Posterior cingulate gyrus (tissue), 11 donors: ENCODE data around the gene CYP4F12.
"Not testable (repeated sequence)": the region's sequence is repeated elsewhere in the genome, so short reads cannot be mapped to it uniquely, and the experiment has no call there.

Source experiments
- DNase-seq, 10 donors: peaks; one replicate each; pipeline versions ENCODE4 v3.0.0 to v3.0.0-alpha.2; 2020 to 2021; ENCODE audit warnings: mixed read lengths in 3 of 10
- intact Hi-C: fragments of 100-400 bp; cut with DNase I; formaldehyde crosslinking; loops from one replicate; pipeline ENCODE4 v1.15.1; 2023

The CYP4F12 gene

DNA sequence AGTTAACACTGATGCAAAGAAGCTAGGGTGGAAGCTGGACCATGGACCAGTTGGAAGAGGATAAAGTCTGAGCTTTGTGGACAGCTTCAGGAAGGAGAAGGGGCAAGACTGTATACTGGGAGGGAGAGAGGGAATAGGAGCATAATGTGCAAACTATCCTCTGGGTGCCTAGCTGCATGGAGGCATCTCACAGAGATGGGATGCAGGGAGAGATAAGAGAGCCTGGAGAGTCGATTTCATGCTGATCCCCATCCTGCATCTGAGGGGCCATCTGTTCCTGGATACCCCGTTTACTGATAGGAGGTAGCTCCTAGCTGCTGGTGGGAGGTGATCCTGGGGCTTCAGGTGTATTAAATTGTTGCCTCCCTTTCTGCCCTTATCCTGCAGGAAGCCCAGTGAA lies 23.4 kb upstream of the CYP4F12 start:
- intact Hi-C loops, result no loop called here
- no peak for DNase-seq

GRCh38 chr19:15650123-15650522 lies 22.8 kb upstream of the CYP4F12 start:
- intact Hi-C loops, DNase-seq: not testable (repeated sequence)

GRCh38 chr19:15651791-15652190 lies 21.1 kb upstream of the CYP4F12 start:
- intact Hi-C loops, result no loop called here
- DNase-seq, result no peak

GRCh38 chr19:15652559-15653278 lies 20.2 kb upstream of the CYP4F12 start:
- intact Hi-C loops, result no loop called here

GRCh38 chr19:15656467-15656866 lies 16.4 kb upstream of the CYP4F12 start:
- intact Hi-C loops, result no loop called here
- no peak for DNase-seq

More at GRCh38 chr19:15652559-15653278, 20.2 kb upstream of the CYP4F12 start:
- DNase-seq, result no peak

GRCh38 chr19:15663247-15663646 lies 9.6 kb upstream of the CYP4F12 start:
- no peak for DNase-seq
- intact Hi-C loops, result no loop called here

DNA sequence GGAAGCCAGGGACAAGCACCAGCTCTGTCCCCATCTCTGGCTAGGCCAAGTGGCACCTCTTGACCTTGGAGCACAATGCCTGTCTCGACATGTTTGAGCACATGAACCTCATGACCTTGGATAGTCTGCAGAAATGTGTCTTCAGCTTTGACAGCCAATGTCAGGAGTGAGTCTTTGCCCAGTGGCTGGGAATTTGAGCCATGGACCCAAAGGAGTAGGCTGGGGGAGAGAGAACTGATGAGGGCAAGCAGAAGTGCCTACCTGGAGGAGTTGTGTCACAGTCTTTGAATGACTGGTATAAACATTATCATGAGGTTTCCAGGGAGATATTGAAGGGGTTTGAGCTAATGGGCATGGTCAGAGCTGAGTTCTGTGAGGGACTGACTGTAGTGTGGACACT lies 6.7 kb upstream of the CYP4F12 start:
- intact Hi-C loops, result no loop called here
- DNase-seq, result no peak

DNA sequence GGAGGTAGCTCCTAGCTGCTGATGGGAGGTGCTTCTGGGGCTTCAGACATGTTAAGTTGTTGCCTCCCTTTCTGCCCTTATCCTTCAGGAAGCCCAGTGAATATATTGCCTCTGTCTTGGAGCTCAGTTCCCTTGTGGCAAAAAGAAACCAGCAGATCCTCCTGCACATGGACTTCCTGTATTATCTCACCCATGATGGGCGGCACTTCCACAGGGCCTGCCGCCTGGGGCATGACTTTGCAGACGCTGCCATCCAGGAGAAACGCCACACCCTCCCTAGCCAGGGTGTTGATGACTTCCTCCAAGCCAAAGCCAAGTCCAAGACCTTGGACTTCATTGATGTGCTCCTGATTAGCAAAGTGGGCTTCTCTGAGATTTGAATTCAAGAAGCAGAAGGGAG lies 6.0 kb upstream of the CYP4F12 start:
- intact Hi-C loops, result no loop called here
- DNase-seq, result no peak

- intact Hi-C loops, result no loop called here
- no peak for DNase-seq
These were observed 3.4 kb upstream of the CYP4F12 start for GRCh38 chr19:15669440-15669839.

DNA sequence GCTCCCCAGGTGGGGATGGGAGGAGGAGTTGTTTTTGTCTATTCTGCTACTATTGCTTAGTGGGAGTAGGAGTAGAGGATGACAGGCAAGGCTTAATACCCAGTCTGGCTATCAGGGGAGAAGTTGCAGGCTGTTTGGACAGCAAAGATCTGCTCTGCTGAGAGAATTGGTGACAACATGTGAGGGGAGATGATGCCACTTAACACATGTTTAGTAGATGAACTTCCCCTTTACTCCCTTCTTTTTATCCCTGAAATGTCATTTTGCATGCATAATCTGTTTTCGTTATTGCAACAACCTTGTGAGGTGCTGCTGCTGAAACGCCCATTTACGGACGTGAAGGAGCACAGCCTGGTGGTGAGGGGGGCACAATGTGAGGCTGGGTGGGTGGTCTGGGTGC lies 3.0 kb upstream of the CYP4F12 start:
- no peak for DNase-seq
- intact Hi-C loops, result no loop called here

DNA sequence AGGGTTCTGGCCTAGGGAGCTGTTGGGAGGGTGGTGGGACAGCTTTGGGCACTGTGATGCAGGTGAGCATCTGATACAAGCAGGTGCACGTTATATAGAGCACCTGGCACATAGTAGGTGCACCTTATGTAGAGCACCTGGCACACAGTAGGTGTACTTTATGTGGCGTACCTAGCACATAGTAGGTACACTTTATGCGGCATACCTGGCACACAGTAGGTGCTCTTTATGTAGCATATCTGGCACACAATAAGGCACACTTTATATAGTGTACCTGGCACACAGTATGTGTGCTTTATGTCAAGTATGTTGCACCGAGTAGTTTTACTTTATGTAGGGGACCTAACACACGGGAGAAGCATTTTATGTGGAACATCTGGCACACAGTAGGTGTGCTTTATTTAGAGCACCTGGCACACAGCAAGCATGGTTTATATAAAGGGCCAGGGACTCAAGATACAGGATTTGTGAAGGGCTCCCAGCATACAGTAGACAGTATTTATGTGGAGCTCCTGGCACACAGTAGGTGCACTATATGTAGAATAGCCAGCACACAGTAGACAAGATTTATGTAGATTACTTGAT lies 1.6 kb upstream of the CYP4F12 start:
- no peak for DNase-seq
- intact Hi-C loops, result no loop called here

- intact Hi-C loops, result no loop called here
- no peak for DNase-seq
These were observed 852 bp upstream of the CYP4F12 start for GRCh38 chr19:15671891-15672579.

DNA sequence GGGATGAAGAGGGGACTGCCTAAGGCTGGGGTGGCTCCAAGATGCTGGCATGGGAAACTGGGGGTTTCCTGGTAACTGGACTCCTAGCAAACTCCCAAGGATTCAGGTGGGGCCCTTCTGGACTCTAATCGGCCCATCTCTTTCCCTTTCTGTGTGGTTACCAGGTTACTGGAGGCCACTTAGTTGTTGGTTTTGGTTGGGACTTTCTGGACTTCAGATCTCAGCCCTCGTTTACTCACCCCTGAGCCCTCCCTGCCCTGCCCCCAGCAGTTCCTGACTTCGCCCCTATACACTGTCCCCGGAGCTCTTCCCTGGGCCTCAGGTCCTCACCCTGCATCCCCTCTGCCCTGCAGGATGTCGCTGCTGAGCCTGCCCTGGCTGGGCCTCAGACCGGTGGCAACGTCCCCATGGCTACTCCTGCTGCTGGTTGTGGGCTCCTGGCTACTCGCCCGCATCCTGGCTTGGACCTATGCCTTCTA lies 328 bp downstream of the CYP4F12 start:
- DNase-seq, result no peak
- intact Hi-C loops, result no loop called here

DNA sequence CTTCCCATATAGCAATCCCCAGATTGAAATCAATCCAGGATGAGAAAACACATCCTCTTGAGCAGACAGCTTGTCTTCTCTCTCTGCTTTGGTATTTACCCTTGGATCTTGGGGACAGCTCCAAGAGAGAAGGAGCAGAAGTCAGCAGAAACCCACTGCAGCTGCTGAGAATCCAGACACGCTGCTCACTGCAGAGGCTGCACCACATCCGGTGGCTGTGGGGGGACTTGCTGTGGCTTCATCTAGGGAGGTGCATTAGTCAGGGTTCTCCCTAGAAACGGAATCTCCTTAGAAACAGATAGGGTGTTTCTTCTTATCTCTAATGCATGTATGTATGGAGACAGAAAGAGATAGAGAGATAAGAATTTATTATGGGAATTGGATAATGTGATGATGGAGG lies 2.7 kb downstream of the CYP4F12 start:
- intact Hi-C loops, result no loop called here
- no peak for DNase-seq

- no peak for DNase-seq
- intact Hi-C loops, result no loop called here
These were observed 6.2 kb downstream of the CYP4F12 start for GRCh38 chr19:15679089-15679488.

GRCh38 chr19:15679865-15680264 lies 7.0 kb downstream of the CYP4F12 start:
- intact Hi-C loops, result not testable (repeated sequence)

DNA sequence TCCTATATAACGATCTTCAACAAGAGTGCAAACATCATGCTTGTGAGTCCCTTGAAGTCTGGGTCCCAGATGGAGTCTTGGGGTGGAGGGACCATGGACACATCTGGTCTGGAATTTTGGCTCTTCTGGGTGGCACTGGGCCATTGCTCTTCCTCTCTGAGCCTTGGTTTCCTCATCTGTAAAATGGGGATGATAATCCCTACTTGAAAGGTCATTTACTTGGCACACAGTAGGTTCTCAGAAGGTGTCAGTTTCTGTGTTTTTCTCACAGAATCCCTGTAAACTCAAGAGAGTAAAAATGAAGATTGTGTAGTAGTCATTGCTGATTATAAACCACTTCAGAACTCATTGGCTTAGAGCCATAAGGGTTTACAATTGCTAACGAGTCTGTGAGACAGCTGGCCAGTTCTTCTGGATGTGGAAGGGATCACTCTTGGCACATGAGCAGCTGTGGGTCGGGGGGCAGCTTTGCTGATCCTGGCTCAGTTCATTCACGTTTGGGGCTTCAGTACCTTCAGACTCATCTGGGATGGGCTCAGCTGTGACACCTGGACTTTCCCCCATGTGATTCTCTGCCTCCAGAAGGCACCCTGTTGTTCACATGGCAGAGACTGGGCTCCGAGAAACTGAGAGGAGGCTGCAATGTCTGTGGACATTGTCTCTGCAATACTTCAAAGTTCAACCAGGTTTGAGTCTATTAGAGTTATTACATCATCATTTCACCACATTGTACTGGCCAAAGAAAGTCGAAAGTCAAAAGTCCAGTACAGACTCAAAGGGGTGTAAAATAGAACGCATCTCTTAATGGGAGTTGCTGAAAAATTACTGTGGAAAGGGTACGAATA lies 7.8 kb downstream of the CYP4F12 start:
- intact Hi-C loops, result no loop called here

More at GRCh38 chr19:15679865-15680264, 7.0 kb downstream of the CYP4F12 start:
- DNase-seq, result not testable (repeated sequence)

GRCh38 chr19:15683411-15683810 lies 10.5 kb downstream of the CYP4F12 start:
- no peak for DNase-seq
- intact Hi-C loops, result no loop called here

More for the DNA sequence above, 7.8 kb downstream of the CYP4F12 start:
- DNase-seq, result no peak

DNA sequence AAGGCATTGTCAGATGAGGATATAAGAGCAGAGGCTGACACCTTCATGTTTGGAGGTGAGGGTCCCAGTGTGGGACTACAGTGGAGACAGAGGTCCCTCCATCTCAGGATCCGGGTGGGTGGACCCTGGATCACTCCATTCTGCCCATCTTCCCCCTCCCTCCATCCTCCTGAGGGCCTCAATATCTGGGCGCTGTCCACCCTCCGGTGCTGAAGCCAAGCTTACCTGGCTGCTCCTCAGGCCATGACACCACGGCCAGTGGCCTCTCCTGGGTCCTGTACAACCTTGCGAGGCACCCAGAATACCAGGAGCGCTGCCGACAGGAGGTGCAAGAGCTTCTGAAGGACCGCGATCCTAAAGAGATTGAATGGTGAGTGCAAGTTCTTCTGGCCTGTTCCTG lies 11.9 kb downstream of the CYP4F12 start:
- intact Hi-C loops, result no loop called here
- no peak for DNase-seq

GRCh38 chr19:15696654-15697194 lies 23.8 kb downstream of the CYP4F12 start:
- intact Hi-C loops, result no loop called here

More at GRCh38 chr19:15696654-15697194, 23.8 kb downstream of the CYP4F12 start:
- no peak for DNase-seq
